Midbrain (tissue), 1 donor: ENCODE data around the gene GNAZ.
A peak's percentile ranks its signal among the peaks of the same experiment; 100 is the strongest.

ENCODE experiments used
- DNase-seq: peaks from one replicate; lab custom pipeline; 2025; lab: John Stamatoyannopoulos, UW

The GNAZ gene

DNA sequence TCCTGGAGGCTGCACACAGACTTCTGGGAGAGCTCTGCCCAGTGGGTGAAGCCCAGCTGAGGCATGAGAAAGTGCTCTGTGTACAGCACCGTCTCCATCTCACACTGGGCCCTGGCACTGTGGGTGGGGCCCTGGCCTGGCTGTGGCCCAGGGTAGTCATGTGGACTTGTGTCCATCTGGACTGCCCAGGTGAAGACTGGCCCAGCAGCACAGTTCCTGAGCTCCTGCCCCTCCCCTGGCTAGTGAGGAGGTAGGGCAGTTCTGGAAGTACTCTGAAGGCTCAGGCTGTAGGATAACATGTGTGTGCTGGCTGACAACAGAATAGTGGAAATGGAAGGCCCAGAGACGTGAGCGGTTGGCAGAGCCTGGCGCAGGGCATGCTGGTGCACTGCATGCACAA is 36.0 kb downstream of the GNAZ start:
- no peak for DNase-seq

DNA sequence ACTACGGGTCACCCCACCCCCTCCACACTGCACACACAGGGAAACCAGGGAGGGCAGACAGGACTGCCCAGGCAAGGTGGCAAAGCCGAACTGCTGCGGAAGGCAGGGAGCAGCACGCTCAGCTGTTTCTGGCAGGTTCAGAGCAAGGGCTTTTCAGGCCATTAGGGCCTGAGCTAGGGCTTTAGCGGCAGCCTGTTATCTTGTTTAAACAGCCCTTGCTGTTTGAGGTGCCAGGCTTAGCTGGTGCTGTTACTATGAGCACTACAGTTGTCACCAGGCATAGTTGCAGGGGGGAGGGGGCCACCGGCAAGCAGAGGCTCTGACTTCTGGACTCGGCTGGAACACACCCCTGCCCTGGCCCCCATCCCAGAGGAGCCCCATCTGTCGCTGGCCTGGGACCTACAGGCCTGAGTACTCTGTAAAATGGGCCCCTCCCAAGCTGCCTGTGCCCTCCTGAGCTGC is 36.6 kb downstream of the GNAZ start:
- DNase-seq, result no peak

DNA sequence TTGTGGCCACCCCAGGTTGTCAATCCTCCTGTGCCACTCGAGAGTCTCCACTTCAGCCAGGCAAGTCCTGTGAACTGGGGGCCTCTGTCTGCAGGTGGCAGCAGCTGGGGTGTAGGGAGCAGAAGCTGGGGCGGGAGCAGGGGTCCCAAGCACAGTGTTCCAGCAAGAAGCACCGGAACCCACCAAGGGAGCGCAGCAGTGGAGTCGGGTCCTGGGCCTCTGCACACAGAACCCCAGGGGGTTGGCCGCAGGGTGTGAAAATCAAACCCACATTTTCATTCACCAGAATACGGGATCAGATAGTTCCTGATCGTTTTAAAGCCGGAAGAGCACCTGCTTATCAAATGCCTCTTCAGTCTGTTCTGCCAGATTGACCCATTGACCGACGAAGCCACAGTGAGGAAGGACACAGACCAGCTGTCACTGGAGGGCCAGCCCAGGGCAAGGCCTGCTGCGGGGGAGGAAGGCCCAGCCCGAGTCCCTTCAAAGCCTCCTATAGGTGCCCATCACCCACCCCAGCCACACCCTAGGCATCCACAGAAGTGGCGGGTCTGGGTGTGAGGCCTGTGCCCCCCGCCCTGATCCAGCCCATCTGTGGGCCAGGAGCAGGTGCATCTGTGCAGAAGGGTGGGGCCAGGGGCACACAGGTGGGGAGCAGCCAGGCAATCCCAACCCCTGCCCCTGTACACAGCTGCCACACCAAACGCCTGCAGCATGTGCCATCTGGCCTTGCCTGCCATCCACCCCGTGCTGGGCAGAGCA is 37.3 kb downstream of the GNAZ start:
- no peak for DNase-seq

DNA sequence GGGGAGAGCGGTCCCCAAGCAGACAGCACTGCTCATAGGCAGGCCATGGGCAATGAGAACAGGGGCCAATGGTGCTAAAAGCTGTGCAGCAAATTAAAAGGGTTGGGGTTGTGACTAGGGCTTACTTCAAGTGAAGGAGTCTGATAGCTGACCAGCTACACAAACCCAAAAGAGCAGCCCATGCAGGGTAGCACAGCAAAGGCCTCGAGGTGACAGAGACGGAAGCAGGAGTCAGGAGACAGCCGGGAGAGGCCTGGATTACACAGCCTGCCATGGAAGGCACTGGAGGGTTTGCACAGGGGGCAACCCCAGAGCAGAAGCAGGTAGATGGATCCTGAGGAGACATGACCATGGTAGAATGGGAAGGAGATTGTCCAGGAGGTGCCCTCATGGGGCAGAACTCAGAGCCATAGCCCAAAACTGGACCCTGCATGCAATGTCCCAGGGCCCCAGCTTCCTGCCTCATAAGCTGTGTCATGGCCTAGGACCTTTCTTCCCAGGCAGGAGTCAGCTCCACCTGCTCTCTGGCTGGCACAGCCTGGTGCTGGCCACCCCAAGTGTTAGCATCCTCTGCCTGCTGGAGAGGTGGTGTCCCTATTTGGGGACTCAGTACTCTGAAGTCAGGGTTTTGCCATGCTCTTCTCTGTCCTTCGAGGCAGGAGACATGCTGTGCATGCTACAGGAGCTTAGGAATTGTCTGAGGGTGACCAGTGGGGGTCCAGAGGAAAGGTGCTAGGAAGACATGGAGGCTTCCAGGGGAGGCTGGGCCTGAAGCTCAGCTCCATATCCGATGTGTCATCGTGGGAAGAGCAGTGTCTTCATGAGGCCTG is 38.1 kb downstream of the GNAZ start:
- DNase-seq, result no peak

DNA sequence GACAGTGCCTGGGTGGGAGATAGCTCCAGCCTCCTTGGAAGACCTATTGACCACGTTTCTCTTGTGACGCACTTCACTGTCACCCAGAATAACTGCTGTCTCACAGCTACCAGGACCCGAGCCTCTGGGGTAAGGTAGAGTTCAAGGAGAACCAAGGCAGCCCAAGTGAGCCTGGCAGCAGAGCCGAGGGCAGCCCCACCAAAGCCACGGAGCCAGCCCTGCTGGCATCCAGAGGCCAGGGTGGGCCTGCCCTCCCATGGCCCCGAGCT is 38.7 kb downstream of the GNAZ start:
- no peak for DNase-seq

DNA sequence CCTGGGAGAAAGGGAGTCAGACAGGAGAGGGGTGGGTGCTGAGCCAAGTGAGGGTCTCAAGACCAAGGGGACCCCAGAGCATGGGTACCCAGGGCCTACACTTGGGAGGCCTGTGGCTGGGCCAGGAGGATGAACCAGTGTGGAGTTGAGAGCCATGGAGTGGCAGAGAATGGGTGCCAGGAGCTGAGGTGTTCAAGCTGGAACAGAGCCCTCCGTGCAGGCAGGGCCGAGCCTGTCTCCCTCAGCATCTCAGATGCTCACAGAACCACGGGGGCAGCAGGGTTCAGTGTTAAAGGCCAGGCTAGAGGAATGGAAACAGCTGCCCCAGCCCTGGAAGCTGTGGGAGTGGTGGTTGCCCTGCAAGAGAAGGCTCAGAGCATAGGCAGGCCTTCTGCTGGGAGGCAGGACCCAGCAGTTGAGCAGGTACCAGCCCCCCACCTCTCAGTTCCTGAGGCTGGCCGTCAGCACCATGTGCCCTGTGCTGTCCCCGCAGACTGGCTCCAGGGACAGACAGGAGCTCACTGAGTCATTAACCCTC is 39.2 kb downstream of the GNAZ start:
- DNase-seq, result no peak

DNA sequence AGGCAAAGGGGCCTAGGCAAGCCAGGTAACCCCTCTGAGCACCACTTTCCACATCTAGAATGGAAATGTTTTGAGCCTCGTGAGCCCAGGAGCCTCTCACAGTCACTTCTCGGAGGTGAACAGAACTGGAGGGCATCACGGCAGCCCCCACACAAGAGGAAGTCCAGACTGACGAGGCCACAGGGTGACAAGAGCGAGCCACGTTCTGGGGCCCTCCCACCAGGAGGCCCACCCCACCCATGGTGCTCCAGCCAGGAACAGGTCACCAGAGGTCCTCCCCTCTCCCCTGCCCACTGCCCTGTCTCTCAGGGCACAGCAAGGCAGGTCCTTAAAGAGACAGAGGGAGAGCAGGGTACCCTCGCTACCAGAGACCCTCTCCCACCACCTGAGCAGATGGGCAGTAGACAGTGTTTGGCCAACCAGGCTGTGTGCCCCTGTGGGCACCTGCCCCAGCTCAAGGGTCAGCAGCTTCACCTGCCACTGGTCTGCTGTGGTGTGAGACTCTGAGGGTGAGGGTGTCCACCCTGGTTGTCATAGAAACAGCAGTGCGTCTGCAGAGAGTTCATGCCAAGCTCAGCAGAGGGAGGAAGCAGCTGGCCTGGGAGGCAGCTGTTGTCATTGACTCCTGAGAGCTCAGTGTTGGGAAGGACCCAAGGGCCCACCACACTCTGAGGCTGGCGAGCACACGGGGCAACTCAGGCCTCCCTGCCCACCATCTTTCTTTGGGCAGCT is 40.0 kb downstream of the GNAZ start:
- peak; percentile 14 for DNase-seq

DNA sequence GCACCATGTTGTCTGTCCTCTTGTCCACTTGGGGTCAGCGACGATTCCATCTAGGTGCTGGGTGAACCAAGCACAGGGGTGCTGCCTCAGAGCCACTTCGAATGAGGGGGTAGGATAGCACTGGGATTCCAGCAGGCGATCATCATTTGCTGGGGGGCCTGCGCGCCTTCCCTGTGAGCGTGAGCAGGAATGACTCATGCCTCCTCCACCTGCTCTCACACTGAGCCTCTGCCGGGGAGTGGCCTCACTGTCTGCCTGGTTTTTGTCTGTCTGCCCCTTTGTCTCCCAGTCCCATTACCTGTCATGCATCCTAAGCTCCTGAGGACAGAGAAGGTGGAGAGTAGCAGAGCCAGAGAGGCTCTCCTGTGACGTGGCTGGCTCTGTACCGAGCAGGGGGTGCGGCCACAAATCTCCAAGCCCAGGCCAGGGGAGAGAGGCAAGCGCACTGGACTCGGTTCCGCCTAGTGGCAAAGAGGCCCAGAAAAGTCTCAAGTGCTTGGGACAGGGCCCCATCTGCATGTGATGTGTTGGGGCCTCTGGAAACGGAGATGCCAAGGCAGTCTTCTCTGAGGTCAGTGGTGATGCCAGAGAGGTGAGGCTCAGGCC is 40.7 kb downstream of the GNAZ start:
- no peak for DNase-seq

DNA sequence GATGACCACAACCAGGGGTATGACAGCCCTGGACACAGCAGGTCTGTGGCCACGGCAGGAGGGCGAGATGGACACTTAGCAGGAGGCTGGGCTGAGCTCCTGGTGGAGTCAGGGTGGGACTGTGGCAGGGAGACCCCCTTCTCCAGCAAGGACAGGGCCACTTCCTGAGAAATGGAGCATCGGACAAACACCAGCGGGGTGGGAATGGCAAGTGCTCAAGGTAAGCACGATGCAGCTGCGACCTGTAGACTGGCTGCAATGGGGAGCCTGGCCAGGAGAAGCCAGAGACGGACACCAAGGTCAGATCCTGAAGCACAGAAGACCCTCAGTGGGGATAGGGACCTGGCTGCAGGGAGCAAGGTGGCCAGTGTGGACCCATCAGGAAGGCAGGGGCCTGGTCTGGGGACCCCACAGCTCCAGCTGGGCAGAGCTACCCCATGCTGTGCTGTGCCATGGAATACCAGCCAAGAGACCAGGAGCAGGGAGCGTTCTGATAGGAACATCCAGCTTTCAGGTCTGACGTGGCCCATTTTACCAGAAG is 42.2 kb downstream of the GNAZ start:
- DNase-seq, result no peak

DNA sequence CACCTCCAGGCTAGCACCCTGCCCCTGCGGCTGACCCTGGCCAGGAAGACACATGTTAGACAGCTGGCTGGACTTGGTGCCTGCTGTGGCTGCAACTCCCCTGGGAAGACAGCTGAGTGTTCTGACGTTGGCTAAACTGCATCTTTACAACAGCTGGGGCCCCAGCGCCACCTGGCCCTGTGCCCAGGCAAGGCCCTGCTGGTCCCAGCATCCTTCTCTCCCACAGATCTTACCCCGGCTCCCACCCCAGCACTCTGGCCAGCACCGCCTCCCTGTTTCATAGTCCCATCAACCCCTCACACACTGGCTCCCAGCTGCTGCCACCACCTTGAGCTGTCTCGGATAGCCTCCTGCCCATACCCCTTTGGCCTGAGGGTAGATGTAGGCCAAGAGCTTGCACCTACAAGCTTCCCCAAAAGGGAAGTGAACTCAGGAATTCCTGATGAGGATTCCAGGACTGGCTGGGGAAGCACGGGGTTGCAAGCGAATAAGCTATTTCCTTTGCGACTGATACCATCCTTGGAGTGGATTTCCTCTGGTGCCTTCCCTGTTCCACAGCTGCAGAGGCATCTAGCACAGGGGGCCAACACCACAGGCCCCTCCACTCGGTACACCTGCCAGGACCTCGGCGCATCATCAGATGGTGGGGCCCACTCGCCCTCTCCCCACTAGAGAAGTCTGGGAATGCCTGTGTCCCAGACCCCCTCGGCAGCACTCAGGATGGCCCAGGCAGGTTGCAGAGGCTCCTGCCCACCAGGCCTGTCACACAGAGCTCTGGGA is 42.9 kb downstream of the GNAZ start:
- peak; percentile 78 for DNase-seq

DNA sequence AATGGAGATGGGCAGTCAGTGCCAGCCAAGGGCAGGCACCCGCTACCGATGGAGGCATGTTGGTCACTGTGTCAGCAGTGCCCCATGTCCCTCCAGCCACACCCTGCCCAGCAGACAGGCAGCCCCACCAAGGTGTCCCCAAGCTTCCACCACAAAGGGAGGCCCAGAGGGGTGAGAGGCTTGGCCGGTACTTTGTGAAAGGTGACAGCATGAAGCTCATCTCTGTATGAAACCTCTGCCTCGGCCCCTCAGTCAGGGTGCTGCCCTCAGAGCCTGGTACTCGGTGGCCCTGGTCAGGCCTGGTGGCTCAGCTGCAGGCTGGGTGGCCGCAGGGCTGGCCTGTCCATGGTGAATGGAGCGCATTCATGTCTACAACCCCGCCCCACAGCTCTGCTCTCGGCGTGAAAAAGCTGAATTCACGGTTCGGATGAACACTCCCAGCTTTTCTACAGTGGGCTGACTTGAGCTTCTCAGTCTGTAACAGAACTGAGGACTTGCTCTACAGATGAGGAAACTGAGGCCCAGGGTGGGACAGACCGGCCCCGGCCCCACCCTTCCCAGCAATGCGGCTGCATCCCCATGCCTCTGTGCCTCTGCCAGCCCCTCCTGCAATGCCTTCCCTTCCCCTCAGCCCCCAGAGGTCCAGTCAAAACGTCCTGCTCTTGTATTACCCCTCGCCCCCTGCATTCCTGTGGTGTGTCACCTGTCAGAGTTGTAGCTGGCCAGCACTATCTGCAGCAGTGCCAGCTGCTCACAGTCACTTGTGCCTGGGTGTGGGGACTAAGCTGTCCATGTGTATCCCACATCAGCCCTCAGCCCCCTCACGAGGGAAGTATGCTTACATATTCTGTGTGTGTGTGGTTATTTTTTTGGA is 43.8 kb downstream of the GNAZ start:
- peak; percentile 87 for DNase-seq

DNA sequence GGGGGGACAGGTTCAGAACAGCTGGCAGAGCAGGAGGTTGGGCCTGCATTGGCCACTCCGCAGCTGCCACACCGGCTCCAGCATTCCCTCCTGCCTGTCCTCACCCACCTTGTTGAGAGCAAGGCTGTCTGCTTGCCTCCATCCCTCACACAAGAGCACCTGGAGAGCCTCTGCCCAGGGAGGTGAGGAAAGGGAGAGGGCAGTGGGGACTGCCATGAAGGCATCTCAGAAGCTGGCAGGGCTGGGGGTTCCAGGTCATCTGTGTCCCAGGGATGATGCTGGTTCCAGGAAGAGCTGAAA is 44.4 kb downstream of the GNAZ start:
- DNase-seq, result no peak

DNA sequence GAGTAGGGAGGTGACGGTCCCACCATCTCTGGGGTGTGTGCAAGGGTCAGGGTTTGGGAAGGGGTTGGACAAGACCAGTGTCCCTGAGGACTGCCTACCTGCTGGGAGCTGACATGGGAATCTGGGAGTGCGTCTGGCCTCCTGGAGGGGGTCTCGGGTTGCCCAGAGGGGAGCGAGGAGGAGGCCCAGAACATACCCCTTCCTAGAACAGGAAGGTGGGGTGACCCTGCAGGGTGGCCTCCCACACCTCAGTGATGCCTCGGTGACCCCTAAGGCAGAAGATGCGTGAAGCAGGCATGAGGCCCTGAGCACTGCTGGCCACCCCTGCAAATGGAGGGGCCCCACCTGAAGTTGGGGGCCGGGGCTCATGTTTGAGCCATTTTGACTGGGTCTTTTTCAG is 45.0 kb downstream of the GNAZ start:
- DNase-seq, result no peak

DNA sequence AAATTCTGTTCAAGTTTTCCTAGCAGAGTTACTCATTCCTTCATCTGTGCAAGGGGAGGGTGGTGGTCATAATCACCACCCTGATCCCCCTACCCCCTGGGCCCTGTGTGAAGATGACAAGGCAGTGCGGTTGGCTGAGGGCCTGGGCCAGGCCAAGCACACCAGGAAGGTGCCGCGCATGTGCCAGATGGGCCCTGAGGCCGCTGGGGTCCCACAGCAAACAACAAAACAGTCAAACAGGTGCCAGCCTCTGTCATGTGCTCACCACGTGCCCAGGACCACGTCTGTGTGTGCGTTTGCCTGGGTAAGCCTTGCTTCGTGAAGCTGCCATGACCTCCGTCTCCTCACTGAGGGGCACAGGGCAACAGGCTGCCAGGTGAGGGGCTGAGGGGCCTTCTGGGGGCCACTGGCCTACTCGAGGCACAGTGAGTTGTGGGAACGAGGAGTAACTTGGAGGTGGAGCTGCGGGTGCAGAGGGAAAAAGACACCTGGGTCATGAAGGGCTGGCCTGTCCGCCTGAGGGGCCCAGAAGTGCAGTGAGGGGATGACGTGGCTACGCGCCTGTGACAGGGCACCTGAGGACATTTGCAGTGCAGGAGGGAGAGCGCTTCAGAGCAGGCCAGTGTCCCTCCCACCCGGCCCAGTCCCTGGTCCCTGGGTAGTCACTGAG is 45.6 kb downstream of the GNAZ start:
- no peak for DNase-seq

DNA sequence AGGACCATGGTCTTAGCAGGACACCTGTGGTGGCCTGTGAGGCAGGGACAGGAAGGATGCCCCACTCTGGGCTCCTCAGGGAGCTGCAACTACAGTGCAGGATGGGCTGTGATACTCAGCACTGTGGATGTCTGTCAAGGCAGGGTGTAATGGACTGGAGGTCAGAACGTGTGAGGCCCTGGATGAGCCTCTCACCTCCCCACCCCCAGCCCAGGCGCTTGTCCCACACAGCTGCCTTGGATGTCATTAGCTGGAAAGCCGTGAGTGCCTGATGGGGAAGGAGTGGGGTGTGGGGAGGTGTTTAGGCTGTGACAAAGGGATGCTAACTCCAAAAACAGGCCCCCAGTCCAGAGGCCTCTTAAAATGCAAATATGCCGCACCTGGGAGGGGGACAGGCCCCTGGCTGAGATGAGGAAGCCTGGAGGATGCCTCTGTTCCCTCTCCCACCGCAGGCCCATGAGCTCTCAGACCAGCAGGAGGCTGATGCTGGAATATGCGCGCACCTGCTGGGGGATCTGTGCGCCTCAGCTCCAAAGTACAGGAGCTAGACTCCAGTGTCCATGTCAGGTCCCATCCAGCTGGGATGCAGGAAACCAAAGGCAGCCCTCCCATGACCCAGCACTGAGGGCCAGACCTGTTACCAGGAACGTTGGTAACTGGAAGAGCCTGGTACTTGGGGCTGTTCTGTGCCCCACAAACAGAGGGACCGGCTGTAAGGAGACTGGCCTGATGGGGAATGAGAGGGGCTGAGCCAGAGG is 46.4 kb downstream of the GNAZ start:
- DNase-seq, result no peak

DNA sequence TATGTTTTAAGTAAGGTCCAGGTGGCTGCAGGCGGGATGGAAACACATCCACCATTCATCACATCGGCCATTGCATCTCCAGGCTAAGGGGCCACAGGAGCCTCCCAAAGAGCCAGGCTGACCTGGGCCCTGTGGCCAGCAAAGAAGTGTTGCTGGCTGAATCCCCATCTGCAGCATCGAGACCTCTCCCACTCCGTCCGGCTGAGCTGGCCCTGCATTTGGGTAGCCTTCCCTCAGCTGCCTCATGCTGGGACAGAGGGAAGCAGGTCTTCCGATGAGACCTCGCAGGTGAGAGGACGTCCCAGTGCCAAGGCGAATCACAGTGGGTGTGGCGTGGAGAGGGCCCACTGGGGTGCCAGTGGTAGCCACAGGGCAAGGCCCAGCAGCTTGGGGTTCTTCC is 47.0 kb downstream of the GNAZ start:
- DNase-seq, result no peak

DNA sequence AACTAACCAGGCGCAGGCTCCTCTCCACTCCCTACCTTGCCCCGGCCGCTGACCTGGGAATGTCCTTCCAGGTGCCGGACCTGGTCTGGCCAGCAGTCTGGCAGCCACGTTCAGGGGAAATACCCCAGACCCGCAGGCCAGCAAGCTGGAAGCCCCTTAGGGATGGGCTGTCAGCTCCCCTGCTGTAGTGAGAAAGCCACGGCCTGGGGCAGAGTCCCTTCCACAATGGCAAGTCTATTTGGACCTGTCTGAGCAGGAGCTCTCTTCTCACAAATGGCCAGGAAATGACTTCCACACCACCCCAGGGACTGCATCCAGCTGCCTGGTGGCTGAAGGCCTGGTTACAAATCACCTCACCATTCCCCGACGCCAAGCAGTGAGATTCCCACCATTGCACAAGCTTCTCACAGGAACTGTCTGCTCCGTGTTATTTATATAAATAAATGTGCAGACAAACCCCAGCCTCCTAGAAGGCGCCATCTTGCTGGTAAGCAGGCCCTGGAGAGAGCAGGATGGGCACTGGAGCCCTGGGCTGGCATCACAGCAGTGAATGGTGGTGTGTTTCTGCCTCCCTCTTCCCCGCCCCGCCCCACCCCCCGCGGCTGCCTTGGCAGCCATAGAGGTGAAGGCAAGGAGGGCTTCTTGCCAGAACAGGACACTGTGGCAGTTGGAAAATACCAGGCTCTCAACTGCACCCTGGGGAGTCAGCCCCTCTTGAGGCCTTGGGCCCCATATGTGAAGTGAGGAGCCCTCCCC is 47.8 kb downstream of the GNAZ start:
- no peak for DNase-seq
